Measurements from ENCODE around the gene HYLS1.

DNA sequence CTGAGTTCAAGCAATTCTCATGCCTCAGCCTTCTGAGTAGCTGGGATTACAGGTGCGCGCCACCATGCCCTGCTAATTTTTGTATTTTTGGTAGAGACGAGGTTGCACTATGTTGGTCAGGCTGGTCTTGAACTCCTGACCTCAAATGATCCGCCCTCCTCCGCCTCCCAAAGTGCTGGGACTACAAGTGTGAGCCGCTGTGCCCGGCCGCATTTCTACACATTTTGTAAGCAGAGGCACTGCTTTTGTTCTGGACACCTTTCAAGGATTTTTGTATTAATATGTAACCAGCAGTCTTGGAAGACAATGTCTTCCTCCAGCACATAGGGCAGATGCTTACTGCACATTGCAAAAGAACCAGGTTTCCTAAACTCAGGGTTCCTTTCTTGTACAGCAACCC, 47.0 kb downstream of the HYLS1 start:
- TF ChIP-seq, protein P1, sequence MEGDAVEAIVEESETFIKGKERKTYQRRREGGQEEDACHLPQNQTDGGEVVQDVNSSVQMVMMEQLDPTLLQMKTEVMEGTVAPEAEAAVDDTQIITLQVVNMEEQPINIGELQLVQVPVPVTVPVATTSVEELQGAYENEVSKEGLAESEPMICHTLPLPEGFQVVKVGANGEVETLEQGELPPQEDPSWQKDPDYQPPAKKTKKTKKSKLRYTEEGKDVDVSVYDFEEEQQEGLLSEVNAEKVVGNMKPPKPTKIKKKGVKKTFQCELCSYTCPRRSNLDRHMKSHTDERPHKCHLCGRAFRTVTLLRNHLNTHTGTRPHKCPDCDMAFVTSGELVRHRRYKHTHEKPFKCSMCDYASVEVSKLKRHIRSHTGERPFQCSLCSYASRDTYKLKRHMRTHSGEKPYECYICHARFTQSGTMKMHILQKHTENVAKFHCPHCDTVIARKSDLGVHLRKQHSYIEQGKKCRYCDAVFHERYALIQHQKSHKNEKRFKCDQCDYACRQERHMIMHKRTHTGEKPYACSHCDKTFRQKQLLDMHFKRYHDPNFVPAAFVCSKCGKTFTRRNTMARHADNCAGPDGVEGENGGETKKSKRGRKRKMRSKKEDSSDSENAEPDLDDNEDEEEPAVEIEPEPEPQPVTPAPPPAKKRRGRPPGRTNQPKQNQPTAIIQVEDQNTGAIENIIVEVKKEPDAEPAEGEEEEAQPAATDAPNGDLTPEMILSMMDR (IDR thresholded peaks at IDR 0.05): no peak
- no peak for TF ChIP-seq POLR2A (IDR thresholded peaks at IDR 0.05)

Measured in adrenal gland (tissue), 5 donors.